CD4-positive, alpha-beta T cell treated with Interleukin-4 for 1 hour (primary cell): ENCODE measurements around the gene RBMY1D.
"Not testable (repeated sequence)": the region's sequence is repeated elsewhere in the genome, so short reads cannot be mapped to it uniquely, and the experiment has no call there.

Experiments used
- DNase-seq, 2 donors: peaks; one replicate each; pipeline ENCODE4 v3.0.0-alpha.2; 2020 to 2022

RBMY1D gene

DNA sequence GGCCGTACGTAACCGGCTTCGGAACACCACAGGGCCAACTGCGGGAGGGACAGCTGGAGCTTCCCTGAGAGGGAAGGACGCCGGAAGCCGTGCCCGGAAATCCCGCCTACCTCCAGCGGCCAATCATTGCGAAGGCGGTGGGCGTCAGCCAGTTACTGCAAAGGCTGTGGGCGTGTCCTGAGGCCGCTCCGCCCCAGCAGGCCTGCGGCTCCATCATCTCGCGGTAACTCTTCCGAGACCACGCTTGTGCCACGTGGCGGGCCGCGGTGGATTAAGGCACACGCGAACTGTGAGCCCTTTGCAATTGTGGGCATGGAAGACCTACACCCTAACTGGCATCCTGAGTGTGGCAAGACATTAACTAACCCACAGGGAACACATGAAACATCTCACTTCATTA, at the start of gene RBMY1D:
TSS of gene RBMY1D (minus strand) at position 101 of the 400 bp plus-strand sequence. CDS start 2,013 bp downstream, outside the sequence.
- DNase-seq: not testable (repeated sequence)

DNA sequence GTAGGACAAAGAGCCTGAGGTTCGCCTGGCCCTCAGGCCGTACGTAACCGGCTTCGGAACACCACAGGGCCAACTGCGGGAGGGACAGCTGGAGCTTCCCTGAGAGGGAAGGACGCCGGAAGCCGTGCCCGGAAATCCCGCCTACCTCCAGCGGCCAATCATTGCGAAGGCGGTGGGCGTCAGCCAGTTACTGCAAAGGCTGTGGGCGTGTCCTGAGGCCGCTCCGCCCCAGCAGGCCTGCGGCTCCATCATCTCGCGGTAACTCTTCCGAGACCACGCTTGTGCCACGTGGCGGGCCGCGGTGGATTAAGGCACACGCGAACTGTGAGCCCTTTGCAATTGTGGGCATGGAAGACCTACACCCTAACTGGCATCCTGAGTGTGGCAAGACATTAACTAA, 23.6 kb upstream of the RBMY1D start, which contains the start of gene RBMY1E:
TSS of gene RBMY1E (minus strand) at position 101 of the 400 bp plus-strand sequence. CDS start 1,978 bp downstream, outside the sequence.
- DNase-seq: not testable (repeated sequence)

DNA sequence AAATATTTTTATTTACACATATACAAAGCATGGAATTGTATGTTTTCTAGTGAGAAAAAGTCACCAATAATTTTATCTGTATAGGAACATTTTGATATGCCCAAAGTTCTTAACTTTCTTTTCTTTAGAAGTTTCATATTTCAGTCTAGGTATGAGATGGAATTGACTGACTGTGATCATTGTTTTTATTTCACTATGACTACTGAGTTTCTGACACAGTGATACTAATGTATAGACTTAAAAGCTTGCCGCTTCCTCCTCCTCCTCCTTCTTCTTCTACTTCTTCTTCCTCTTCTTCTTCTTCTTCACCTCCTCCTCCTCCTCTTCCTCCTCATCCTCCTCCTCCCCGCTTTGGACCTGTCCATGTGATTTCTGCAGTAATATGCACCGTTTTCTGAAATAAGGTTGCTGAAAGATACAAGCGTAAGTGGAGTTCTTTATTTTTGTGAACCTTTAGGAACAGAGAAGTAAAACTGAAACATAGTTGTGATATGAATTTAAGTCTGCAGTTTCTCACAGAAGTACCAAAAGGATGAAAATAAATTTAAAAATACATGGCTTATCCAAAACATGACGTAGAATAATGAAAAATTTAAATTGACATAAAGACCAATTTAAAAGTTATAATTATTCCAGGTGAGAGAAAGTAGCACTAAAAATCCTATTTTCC, 24.8 kb downstream of the RBMY1D start:
- not testable (repeated sequence) for DNase-seq

DNA sequence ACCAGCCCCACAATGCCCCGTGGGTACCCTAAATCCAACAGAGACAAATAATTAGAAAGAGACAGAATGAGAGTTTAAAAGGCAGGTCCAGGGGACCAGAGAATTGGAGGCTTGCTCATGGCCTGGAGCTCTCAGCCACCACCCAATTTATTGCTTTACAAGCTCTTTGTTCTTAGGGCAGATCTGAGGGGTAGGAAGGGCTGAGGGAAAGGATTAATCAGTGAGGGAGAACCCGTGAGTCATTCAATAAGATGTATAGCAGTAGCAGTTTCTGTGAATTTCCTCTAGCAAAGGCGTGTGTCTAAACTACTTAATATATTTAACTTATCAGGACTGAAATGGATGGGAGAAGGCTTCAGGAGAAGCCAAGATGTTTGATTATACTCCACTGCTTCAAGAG, 48.8 kb downstream of the RBMY1D start:
- DNase-seq: no peak

DNA sequence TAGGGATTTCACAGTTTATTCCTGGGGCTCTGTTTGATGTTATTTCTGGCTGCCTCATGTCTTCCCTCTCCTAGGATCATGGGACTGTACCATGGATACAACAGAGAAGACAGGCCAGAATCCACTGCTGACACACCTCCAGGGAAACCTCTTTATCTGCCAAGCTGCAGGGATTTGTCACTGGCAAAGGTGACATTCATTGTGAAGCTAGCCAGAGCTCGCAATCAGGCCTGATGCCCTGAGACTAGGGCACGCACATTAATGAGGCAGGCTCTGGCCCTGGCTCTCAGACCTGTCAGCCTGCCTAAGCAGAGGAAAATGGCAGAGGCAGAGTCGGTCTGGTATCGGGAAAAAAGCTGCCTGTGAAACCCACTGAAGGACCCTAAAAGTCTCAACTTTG, 52.2 kb downstream of the RBMY1D start:
- no peak for DNase-seq

DNA sequence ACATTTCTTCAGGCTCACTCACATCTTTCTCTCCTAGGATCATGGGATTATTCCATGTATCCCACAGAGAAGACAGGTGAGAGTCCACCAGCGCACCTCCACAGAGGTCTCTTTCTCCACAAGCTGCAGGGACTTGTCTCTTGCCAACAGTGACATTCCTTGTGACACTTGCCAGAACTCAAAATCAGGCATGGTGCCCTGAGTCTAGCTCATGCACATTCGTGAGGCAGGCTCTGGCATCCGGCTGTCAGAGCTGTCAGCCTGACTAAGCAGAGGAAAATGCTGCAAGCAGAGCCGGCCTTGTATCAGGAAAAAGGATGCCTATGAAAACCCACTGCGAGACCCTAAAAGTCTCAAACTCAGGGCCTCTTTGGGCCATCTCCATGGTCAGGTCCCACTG, 54.8 kb downstream of the RBMY1D start:
- no peak for DNase-seq

DNA sequence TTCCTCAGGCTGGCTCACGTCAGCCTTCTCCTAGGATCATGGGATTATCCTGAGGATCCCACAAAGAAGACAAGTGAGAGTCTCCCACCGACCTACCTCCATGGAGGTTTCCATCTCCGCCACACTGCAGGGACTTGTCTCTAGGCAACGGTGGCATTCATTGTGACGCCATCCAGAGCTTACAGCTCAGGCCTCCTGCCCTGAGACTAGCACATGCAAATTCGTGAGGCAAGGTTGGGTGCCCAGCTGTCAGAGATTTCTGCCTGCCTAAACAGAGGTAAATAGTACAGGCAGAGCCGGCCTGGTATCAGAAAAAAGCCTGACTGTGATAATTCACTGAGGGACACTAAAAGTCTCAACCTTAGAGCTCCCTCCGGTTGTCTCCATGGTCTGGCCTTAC, 58.0 kb downstream of the RBMY1D start:
- DNase-seq: no peak

DNA sequence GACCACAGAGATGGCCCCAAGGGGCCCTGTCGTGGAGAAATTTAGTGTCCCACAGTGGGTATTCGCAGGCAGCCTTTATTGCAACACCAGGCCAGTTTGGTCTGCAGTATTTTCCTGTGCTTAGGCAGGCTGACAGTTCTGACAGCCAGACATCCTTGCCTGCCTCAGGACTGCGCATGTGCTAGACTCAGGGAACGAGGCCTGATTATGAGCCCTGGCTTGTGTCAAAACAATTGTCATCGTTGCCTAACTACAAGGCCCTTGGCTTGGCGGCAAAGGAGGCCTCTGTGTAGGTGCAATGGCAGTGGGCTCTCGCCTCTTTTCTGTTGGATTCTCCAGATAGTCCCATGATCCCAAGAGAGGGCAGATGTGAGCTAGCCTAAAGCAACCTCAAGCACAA, 59.3 kb downstream of the RBMY1D start:
- no peak for DNase-seq
